AG04449 (cell line): Measurements from ENCODE around the gene DDX11.
"Not testable (repeated sequence)": the region's sequence is repeated elsewhere in the genome, so short reads cannot be mapped to it uniquely, and the experiment has no call there.

Source experiments
- CTCF ChIA-PET: fragments of 350-600 bp; formaldehyde crosslinking; extraction: SDS; loops from one replicate; lab custom pipeline; 2021; ENCODE audit warnings: antibody characterized with exemption; lab: Yijun Ruan, JAX
- POLR2A ChIA-PET: fragments of 400-600, 350-600 bp; formaldehyde crosslinking; extraction: SDS; loops from one replicate; lab custom pipeline; 2020; ENCODE audit warnings: antibody characterized with exemption, inconsistent platforms; lab: Yijun Ruan, JAX
- DNase-seq: peaks from one replicate; pipeline ENCODE4 v3.0.0-alpha.2; 2010; ENCODE audit warnings: low read depth, low spot score
- H3K4me3 ChIP-seq: 2 replicates; pipeline ENCODE4 v1.5.1; 2011; ENCODE audit warnings: low read depth, mild to moderate bottlenecking, control low read depth, low read length
- CTCF ChIP-seq: IDR thresholded peaks from one replicate; pipeline ENCODE4 v1.5.1; 2011; ENCODE audit warnings: mild to moderate bottlenecking, moderate library complexity, low read length, control low read depth, inconsistent platforms; ENCODE audit not compliant: insufficient read depth; ENCODE audit errors: missing control alignments

The DDX11 gene

GRCh38 chr12:31041033-31041564, 32.6 kb upstream of the DDX11 start:
- CTCF ChIA-PET, result no interaction called here
- no peak overlapping the region for H3K4me3 ChIP-seq
- no peak for TF ChIP-seq CTCF
- POLR2A ChIA-PET, result no interaction called here
- no peak for DNase-seq

GRCh38 chr12:31050143-31050542, 23.5 kb upstream of the DDX11 start:
- POLR2A ChIA-PET, CTCF ChIA-PET, DNase-seq, H3K4me3 ChIP-seq: not testable (repeated sequence)

- CTCF ChIA-PET, DNase-seq, POLR2A ChIA-PET, H3K4me3 ChIP-seq: not testable (repeated sequence)
Measured at GRCh38 chr12:31050548-31050947, 23.1 kb upstream of the DDX11 start.

- DNase-seq, POLR2A ChIA-PET, CTCF ChIA-PET, H3K4me3 ChIP-seq: not testable (repeated sequence)
Measured at GRCh38 chr12:31051692-31052091, 22.0 kb upstream of the DDX11 start.

GRCh38 chr12:31052121-31052520, 21.5 kb upstream of the DDX11 start:
- CTCF ChIA-PET, result interaction anchor here (2.0 kb wide), 1 partner anchor 201 kb away, joined by 16 read pairs; no protein-coding TSS in a partner anchor
- POLR2A ChIA-PET, DNase-seq, H3K4me3 ChIP-seq: not testable (repeated sequence)

GRCh38 chr12:31052666-31053439, 20.8 kb upstream of the DDX11 start:
- CTCF ChIA-PET, result interaction anchor here (1.0 to 2.0 kb wide), 2 partner anchors 202 to 205 kb away, joined by 7 to 16 read pairs; no protein-coding TSS in a partner anchor
- DNase-seq, H3K4me3 ChIP-seq, POLR2A ChIA-PET: not testable (repeated sequence)

- CTCF ChIA-PET, result interaction anchor here (1.0 to 2.0 kb wide), 3 partner anchors 203 to 231 kb away, joined by 3 to 16 read pairs (median 7); no protein-coding TSS in a partner anchor
- H3K4me3 ChIP-seq, DNase-seq, POLR2A ChIA-PET: not testable (repeated sequence)
Measured at GRCh38 chr12:31053944-31054343, 19.7 kb upstream of the DDX11 start.

- TF ChIP-seq CTCF, result no peak
- no peak for DNase-seq
- POLR2A ChIA-PET, result no interaction called here
- no peak overlapping the region for H3K4me3 ChIP-seq
- CTCF ChIA-PET, result no interaction called here
Measured at GRCh38 chr12:31057671-31058070, 16.0 kb upstream of the DDX11 start.

GRCh38 chr12:31066196-31066595, 7.5 kb upstream of the DDX11 start:
- POLR2A ChIA-PET, result not testable (repeated sequence)

GRCh38 chr12:31067656-31068055, 6.0 kb upstream of the DDX11 start:
- POLR2A ChIA-PET, DNase-seq, CTCF ChIA-PET, H3K4me3 ChIP-seq: not testable (repeated sequence)

More at GRCh38 chr12:31066196-31066595, 7.5 kb upstream of the DDX11 start:
- H3K4me3 ChIP-seq, CTCF ChIA-PET, DNase-seq: not testable (repeated sequence)

GRCh38 chr12:31070971-31071740, 2.5 kb upstream of the DDX11 start:
- DNase-seq, CTCF ChIA-PET, POLR2A ChIA-PET, H3K4me3 ChIP-seq: not testable (repeated sequence)

GRCh38 chr12:31072962-31073361, 698 bp upstream of the DDX11 start:
- POLR2A ChIA-PET, DNase-seq, CTCF ChIA-PET: not testable (repeated sequence)
- peak overlapping the region; percentile 6; the same call in 1 of the 2 replicates for H3K4me3 ChIP-seq
